Fibroblast of lung (primary cell): Measurements from ENCODE around the gene OGFOD2. TPM values are rescaled to one million over a fixed set of nuclear protein-coding genes. Genes with fewer than 3 reads are reported as not detected.
A peak's percentile ranks its signal among the peaks of the same experiment; 100 is the strongest.

Source experiments
- DNase-seq, 2 donors: peaks; one replicate each; pipeline versions ENCODE4 v3.0.0 to v3.0.0-alpha.2; 2010; ENCODE audit warnings: low read depth in 2 of 2
- H2AFZ ChIP-seq: 2 replicates; pipeline ENCODE4 v1.5.1; 2012; ENCODE audit warnings: low read length, control low read depth, inconsistent platforms
- H3K27ac ChIP-seq: 2 replicates; pipeline ENCODE4 v1.5.1; 2011; ENCODE audit warnings: low read length, control low read depth; ENCODE audit not compliant: insufficient read depth
- H3K27me3 ChIP-seq: 2 replicates; pipeline ENCODE4 v1.5.1; 2011; ENCODE audit warnings: mild to moderate bottlenecking, low read length; ENCODE audit not compliant: control insufficient read depth, insufficient read depth
- H3K36me3 ChIP-seq: 2 replicates; pipeline ENCODE4 v1.5.1; 2011; ENCODE audit warnings: low read length; ENCODE audit not compliant: control insufficient read depth, insufficient read depth
- H3K4me1 ChIP-seq: 2 replicates; pipeline ENCODE4 v1.5.1; 2011; ENCODE audit warnings: low read length; ENCODE audit not compliant: control insufficient read depth, insufficient read depth; ENCODE audit errors: extremely low read depth
- H3K4me2 ChIP-seq: 2 replicates; pipeline ENCODE4 v1.5.1; 2011; ENCODE audit warnings: low read length, control low read depth; ENCODE audit not compliant: insufficient read depth; ENCODE audit errors: extremely low read depth
- H3K4me3 ChIP-seq, 4 experiments: fragments of 200-600 bp in 1 of 4; sonication (generic) in 1 of 4; replicated peaks in 1 of 4; 2 replicates each; pipeline ENCODE4 v1.5.1; 2011 to 2016; ENCODE audit warnings: low read length in 4 of 4, low read depth in 3 of 4, mild to moderate bottlenecking in 3 of 4, control low read depth in 2 of 4, inconsistent platforms in 1 of 4, mixed read lengths in 1 of 4; ENCODE audit not compliant: insufficient read depth in 1 of 4; ENCODE audit errors: control extremely low read depth in 1 of 4
- H3K79me2 ChIP-seq: 2 replicates; pipeline ENCODE4 v1.5.1; 2012; ENCODE audit warnings: mild to moderate bottlenecking, low read length, inconsistent platforms; ENCODE audit not compliant: control insufficient read depth, insufficient read depth
- H3K9ac ChIP-seq: 2 replicates; pipeline ENCODE4 v1.5.1; 2011; ENCODE audit warnings: mild to moderate bottlenecking, low read length, control low read depth; ENCODE audit not compliant: insufficient read depth
- H3K9me3 ChIP-seq: 2 replicates; pipeline ENCODE4 v1.5.1; 2012; ENCODE audit warnings: low read depth, low read length; ENCODE audit not compliant: control insufficient read depth, insufficient read depth
- H4K20me1 ChIP-seq: 2 replicates; pipeline ENCODE4 v1.5.1; 2011; ENCODE audit warnings: low read length; ENCODE audit not compliant: control insufficient read depth, insufficient read depth; ENCODE audit errors: extremely low read depth
- EZH2 ChIP-seq: IDR thresholded peaks from 2 replicates; pipeline ENCODE4 v1.5.1; 2012; ENCODE audit warnings: low read length, control low read depth, mild to moderate bottlenecking; ENCODE audit errors: missing control alignments
- polyA plus RNA-seq, 2 donors: library from polyadenylated mRNA; depleted of rRNA in 1 of 2; stranded (reverse) in 1 of 2; unstranded in 1 of 2; fragments of >200 nt; gene quantifications; 2 replicates each; pipeline ENCODE4 v1.2.1, GENCODE V29; 2011 to 2012; ENCODE audit warnings: missing spikeins in 1 of 2
- total RNA-seq: library from RNA; depleted of rRNA; stranded (reverse); fragments of >200 nt; gene quantifications from 2 replicates; pipeline ENCODE4 v1.2.1, GENCODE V29; 2014
- TF ChIP-seq, protein P1 (sequence below), 2 donors: IDR thresholded peaks in 1 of 2; conservative IDR thresholded peaks in 1 of 2; 1 replicate in 1 of 2; 2 replicates in 1 of 2; pipeline ENCODE4 v1.5.1; 2011 to 2012; ENCODE audit warnings: low read length in 2 of 2, control low read depth in 1 of 2, inconsistent platforms in 1 of 2, low read depth in 1 of 2, mild to moderate bottlenecking in 1 of 2

Gene OGFOD2
- total and polyA plus RNA-seq, 2 donors (not counting 1 experiment from before 2014, with no cell fraction given): 5.2 to 9.6 TPM

GRCh38 chr12:122977655-122978392 lies 2.8 kb downstream of the OGFOD2 start:
- TF ChIP-seq, protein P1, sequence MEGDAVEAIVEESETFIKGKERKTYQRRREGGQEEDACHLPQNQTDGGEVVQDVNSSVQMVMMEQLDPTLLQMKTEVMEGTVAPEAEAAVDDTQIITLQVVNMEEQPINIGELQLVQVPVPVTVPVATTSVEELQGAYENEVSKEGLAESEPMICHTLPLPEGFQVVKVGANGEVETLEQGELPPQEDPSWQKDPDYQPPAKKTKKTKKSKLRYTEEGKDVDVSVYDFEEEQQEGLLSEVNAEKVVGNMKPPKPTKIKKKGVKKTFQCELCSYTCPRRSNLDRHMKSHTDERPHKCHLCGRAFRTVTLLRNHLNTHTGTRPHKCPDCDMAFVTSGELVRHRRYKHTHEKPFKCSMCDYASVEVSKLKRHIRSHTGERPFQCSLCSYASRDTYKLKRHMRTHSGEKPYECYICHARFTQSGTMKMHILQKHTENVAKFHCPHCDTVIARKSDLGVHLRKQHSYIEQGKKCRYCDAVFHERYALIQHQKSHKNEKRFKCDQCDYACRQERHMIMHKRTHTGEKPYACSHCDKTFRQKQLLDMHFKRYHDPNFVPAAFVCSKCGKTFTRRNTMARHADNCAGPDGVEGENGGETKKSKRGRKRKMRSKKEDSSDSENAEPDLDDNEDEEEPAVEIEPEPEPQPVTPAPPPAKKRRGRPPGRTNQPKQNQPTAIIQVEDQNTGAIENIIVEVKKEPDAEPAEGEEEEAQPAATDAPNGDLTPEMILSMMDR (conservative IDR thresholded peaks at IDR 0.05 in 1 of 2, IDR thresholded peaks at IDR 0.05 in 1 of 2; ENCODE audit: low read depth in 1 of 2, low read length in 2 of 2): no peak
- TF ChIP-seq EZH2: no peak
- Histone ChIP-seq H3K36me3 (peaks cover 16% of the 10 kb centered on the region), H2AFZ (no peak overlapping the region), H3K27me3 (no peaks in the 10 kb centered on the region), H3K9ac (no peak overlapping the region), H3K79me2 (peaks cover 39% of the 10 kb centered on the region), H3K4me3 (no peak overlapping the region), H4K20me1 (no peaks in the 10 kb centered on the region), H3K27ac (no peak overlapping the region), H3K4me1 (peaks cover 20% of the 10 kb centered on the region), H3K4me2 (no peak overlapping the region), H3K9me3 (no peaks in the 10 kb centered on the region)
- DNase-seq: no peak

DNA sequence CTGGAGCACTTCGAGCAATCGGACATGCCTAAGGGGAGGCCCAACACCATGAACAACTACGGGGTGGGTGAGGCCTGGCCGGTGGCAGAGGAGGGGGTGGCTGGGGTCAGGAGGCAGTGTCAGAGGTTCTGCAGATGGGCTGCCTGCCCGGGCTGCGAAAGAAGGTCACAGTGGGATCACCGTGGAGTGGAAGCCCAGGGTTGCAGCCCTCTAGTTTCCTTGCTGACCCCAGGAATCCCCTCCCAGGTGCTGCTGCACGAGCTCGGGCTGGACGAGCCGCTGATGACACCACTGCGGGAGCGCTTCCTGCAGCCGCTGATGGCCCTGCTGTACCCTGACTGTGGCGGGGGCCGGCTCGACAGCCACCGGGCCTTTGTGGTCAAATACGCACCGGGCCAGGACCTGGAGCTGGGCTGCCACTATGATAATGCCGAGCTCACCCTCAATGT lies 3.5 kb downstream of the OGFOD2 start:
- DNase-seq: no peak
- Histone ChIP-seq H3K4me1 (peaks cover 26% of the 10 kb centered on the region), H3K9me3 (no peaks in the 10 kb centered on the region), H3K36me3 (peaks cover 21% of the 10 kb centered on the region), H4K20me1 (no peaks in the 10 kb centered on the region), H3K27me3 (no peaks in the 10 kb centered on the region), H3K27ac (no peak overlapping the region), H3K4me3 (no peak overlapping the region), H3K9ac (no peak overlapping the region), H3K4me2 (no peak overlapping the region), H3K79me2 (peaks cover 43% of the 10 kb centered on the region), H2AFZ (no peak overlapping the region)
- TF ChIP-seq EZH2: no peak
- TF ChIP-seq, protein P1 (conservative IDR thresholded peaks at IDR 0.05 in 1 of 2, IDR thresholded peaks at IDR 0.05 in 1 of 2; ENCODE audit: low read depth in 1 of 2, low read length in 2 of 2): no peak

DNA sequence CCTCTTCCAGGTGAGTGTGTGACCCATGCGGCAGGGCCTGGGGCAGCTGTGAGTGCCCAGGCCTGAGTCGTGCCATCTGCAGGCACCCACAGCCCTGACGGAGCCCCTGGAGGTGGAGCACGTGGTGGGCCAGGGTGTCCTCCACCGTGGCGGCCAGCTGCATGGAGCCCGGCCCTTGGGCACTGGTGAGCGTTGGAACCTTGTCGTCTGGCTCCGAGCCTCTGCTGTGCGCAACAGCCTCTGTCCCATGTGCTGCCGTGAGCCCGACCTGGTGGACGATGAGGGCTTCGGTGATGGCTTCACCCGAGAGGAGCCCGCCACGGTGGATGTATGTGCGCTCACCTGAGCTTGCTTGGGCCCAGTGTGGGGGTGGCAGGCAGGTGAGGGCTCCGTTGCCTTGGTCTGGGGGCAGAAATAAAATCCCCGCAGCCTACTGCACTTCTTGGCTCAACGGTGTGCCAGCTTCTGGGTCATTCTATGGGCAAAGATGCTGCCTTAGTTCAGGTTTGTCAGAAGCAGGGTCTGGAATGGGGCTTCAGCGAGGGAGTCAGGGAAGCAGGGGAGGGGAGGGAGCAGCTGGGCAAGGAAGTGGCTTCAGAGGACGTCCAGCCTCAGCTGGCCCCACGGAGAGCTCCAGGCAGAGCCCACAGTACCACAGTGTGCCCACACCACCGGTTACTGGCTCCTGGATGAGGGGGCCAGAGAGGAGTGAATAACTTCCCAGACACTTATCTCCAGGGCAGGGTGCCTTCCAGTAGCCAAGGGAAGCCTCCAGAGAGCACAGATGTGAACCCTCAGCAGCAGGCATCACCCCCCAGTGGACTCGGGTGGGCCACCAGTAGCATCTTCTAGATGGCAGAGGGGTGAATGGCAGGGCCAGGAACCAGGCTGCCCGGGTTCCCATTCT lies 4.2 kb downstream of the OGFOD2 start:
- no peak overlapping the region for H2AFZ ChIP-seq
- peak overlapping the region; percentile 70 to 82 (median 78) for H3K4me3 ChIP-seq
- peaks cover 28% of the 10 kb centered on the region for H3K4me1 ChIP-seq
- H4K20me1 ChIP-seq: no peaks in the 10 kb centered on the region
- H3K4me2 ChIP-seq: peak overlapping the region; percentile 95
- peak overlapping the region; percentile 75 for H3K9ac ChIP-seq
- peaks cover 43% of the 10 kb centered on the region for H3K79me2 ChIP-seq
- no peaks in the 10 kb centered on the region for H3K27me3 ChIP-seq
- peaks cover 21% of the 10 kb centered on the region for H3K36me3 ChIP-seq
- H3K27ac ChIP-seq: peak overlapping the region; percentile 46
- no peak for DNase-seq
- H3K9me3 ChIP-seq: no peaks in the 10 kb centered on the region
- TF ChIP-seq, protein P1 (conservative IDR thresholded peaks at IDR 0.05 in 1 of 2, IDR thresholded peaks at IDR 0.05 in 1 of 2; ENCODE audit: low read depth in 1 of 2, low read length in 2 of 2): no peak
- no peak for TF ChIP-seq EZH2
